Stimulated activated naive CD8-positive, alpha-beta T cell treated with anti-CD3 and anti-CD28 coated beads, Interleukin-15, amount 100 ng/mL, for 72 hours (primary cell): ENCODE data around the gene CHD2.

ENCODE experiments used
- ATAC-seq: fragments of 150-1000 bp; cut with Tn5 transposase; 2 replicates; pipeline ENCODE4 v1.10.0; 2021; ENCODE audit warnings: mild to moderate bottlenecking, moderate library complexity
- DNase-seq, 2 donors: peaks; one replicate each; pipeline ENCODE4 v3.0.0; 2021 to 2022
- H3K27ac Mint-ChIP-seq, 2 donors: one replicate each; pipeline ENCODE4 v1.8.0; 2022; ENCODE audit warnings: mild to moderate bottlenecking in 2 of 2, mixed read lengths in 2 of 2, moderate library complexity in 2 of 2
- H3K27me3 Mint-ChIP-seq: one replicate; pipeline ENCODE4 v1.8.0; 2022; ENCODE audit warnings: mixed read lengths
- H3K4me1 Mint-ChIP-seq: one replicate; pipeline ENCODE4 v1.8.0; 2022; ENCODE audit warnings: mild to moderate bottlenecking, mixed read lengths
- H3K4me3 Mint-ChIP-seq, 2 donors: one replicate each; pipeline ENCODE4 v1.8.0; 2022; ENCODE audit warnings: mild to moderate bottlenecking in 2 of 2, mixed read lengths in 2 of 2, moderate library complexity in 1 of 2
- H3K9me3 Mint-ChIP-seq, 2 donors: one replicate each; pipeline ENCODE4 v1.8.0; 2022; ENCODE audit warnings: mixed read lengths in 2 of 2

The CHD2 gene

DNA sequence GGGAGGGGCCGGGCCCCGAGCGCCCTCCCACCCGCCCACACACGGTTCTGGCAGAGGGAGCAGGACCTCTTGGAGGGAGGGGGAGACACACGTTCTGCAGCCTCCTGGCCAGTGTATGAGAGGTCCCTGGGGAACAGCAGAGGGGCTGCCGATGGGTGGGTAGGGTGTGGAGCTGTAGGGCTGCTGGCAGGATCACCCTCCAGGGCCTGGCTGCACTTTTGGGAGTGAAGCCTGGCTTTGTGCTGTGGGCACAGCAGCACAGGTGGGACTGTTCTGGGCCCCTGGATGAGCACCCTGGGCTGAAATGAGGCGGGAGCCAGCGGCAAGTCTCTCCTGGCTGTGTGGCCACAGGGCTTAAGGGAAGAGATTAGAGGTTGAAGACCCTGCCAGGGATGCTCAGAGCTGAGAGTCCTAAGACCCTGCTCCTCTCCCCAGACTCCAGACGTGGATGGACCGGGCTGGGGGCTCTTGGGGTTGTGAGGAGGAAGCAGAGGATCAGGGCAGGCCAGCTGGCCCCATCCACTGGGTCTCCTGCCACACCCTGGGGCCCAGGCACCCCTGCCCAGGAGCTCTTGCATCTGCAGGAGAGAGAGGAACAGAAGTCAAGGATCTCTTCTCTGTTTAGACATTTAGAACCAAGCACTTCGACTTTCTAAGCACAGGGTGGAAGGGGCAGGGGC lies 143.6 kb downstream of the CHD2 start:
- Mint-ChIP-seq H3K4me1 (peaks cover 14% of the 10 kb centered on the region), H3K9me3 (peaks cover 6 to 12% of the 10 kb centered on the region in 2 donors), H3K4me3 (no peak overlapping the region), H3K27ac (peak overlapping the region in 1 of 2 donors; percentile 67), H3K27me3 (peaks cover 17% of the 10 kb centered on the region)
- ATAC-seq: peak; percentile 5
- no peak for DNase-seq

DNA sequence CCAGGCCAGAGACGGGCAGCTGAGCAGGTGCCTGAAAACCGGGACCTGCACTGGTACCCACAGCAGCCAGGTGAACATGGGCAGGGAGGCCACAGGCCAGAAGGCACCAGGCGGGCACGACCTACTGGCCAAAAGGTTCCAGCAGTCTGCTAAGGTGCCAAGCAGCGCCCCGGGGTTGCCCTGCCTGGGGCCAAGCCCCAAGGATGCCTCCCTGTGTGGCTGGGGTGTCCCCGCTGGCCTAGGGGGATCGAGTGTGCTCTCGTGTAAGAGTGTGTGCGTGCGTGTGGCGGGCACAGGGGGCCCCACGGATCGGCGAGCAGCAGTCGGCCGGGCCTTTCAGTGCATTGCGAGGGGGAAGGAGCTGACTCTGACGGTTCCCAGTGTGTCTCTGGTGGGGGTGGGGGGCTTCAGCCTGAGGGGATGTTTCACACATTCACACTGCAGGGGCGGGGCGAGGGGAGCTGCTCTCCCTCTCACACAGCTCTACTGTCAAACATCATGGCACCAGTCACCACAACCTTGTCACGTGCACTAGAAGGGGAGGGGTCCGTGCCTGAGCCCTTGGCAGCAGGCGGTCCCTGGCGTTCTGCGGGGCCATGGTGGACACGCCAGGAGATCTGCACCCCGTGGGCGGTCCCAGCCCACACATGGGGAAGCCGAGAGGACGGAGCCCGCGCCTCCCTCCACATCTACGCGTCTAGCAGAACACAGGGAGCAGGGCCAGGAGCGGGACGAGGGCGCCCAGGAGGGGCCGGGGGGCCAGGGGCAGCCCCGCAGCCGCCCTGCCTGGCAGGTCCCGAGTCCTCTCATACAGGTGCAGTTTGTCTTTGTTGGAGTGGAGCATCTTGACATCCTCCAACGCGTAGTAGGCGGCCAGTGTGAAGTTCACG lies 144.4 kb downstream of the CHD2 start:
- peaks cover 6 to 12% of the 10 kb centered on the region in 2 donors for H3K9me3 Mint-ChIP-seq
- ATAC-seq: peak; percentile 18
- H3K4me1 Mint-ChIP-seq: peaks cover 21% of the 10 kb centered on the region
- H3K27me3 Mint-ChIP-seq: peaks cover 17% of the 10 kb centered on the region
- no peak for DNase-seq
- H3K27ac Mint-ChIP-seq: no peak overlapping the region
- no peak overlapping the region for H3K4me3 Mint-ChIP-seq

DNA sequence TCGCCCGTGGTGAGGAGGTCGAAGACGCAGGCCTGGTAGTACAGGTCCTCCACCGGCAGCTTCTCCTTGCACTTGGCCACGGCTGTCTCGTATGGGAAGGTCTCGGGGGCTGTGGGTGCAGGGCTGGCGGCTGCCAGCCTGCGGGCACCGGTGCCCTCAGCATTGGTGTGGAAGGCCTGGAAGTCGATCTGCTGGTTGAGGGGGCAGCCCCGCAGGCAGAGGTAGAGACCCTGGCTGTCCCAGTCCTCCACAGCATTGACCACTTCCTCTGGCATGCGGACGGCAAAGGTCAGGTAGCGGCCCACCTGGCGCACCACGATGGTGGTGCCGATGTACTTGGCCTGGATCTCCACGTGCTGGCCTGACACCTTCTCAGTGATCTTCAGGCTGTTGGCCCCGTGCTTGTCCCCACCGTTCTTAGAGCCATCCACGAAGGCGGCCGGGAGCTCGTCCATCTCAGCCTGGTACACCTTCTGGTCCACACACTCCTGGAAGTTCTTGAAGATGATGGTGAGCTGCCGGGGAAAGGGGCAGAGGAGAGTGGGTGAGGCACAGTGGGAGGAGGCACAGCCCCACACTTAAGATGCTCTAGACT lies 145.2 kb downstream of the CHD2 start:
- DNase-seq (no peak), ATAC-seq (no peak)
- Mint-ChIP-seq H3K27me3 (peaks cover 17% of the 10 kb centered on the region), H3K4me3 (no peak overlapping the region), H3K4me1 (peaks cover 21% of the 10 kb centered on the region), H3K9me3 (peaks cover 6 to 12% of the 10 kb centered on the region in 2 donors), H3K27ac (no peak overlapping the region)

DNA sequence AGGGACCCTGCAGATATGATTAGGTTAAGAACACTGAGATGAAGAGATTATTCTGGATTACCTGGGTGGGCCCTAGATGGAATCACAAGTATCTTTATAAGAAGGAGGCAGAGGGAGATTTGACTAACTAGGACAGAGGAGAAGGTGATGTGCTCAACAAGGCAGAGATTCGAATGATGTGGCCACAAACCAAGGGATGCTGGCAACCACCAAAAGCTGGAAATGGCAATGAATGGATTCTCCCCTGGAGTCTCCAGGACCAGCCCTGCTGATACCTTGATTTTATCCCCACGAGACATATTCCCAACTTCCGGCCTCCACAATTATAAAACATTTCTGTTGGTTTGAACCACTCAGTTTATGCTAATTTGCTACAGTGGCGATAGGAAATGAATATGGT lies 146.0 kb downstream of the CHD2 start:
- Mint-ChIP-seq H3K4me1 (peaks cover 21% of the 10 kb centered on the region), H3K9me3 (peaks cover 6 to 12% of the 10 kb centered on the region in 2 donors), H3K4me3 (no peak overlapping the region), H3K27me3 (peaks cover 17% of the 10 kb centered on the region), H3K27ac (no peak overlapping the region)
- ATAC-seq (no peak), DNase-seq (no peak)

DNA sequence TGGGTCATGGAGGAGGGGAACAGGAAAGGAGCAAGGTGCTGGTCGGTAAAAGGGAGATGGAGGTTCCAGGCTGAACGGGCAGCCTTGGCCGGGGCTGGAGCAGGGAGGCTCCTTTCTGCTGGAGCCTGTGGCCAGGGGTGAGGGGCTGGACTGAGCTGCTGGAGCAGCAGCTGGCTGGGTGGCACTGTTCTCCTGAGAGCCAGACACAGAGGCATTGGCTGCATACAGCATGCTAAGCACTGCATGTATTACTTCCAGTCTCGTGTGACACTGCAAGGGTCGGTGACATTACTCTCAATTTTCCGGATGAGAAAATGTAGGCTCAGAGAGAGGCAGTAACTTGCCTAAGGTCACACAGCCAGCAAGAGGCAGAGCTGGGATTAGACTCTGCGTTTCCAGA lies 146.6 kb downstream of the CHD2 start:
- ATAC-seq (no peak), DNase-seq (no peak)
- Mint-ChIP-seq H3K4me3 (no peak overlapping the region), H3K27ac (peak overlapping the region in 1 of 2 donors; percentile 50), H3K27me3 (peaks cover 17% of the 10 kb centered on the region), H3K4me1 (peaks cover 21% of the 10 kb centered on the region), H3K9me3 (peaks cover 6 to 12% of the 10 kb centered on the region in 2 donors)

DNA sequence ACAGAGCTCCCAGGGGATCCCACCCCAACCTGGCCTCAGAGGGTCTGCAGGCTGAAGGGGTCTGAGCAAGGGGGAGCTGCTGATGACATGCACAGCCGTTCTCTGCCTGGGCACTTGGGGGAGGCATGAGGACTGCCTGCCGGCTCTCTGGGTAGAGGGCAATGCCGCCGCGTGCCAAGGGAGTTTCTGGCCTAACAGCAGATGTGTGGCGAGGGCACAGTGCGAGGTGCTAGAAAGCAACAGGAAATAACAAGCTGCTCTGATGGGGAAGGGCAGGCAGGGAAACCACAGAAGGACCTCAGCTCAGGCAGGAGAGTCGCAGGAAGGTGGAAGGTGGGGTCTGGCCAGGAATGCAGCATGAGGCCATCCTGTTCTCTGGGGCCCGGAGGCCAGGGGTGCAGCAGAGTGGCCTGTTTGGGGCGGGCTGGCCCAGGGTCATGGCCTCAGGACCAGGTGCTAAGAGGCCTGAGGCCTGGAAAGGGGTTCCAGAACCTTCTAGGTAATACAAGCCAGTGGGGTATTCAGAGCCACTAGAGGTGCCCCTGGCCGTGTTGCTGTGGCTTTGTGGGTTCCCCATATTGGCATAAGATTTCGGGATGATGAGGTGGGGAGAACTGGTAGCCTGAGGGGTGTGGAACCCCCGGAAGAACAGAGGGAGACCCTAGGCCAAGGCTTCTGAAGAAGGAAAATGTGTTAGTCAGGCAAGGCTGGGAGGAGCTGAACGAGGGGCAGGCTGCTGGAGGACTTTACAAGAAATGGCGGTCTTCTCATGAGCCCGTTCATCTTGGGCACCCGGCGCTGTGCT lies 147.7 kb downstream of the CHD2 start:
- Mint-ChIP-seq H3K27me3 (peaks cover 17% of the 10 kb centered on the region), H3K9me3 (peaks cover 6 to 12% of the 10 kb centered on the region in 2 donors), H3K27ac (peak overlapping the region; percentile 8 to 90), H3K4me1 (peaks cover 21% of the 10 kb centered on the region), H3K4me3 (peak overlapping the region in 1 of 2 donors; percentile 21)
- ATAC-seq: peak; percentile 34
- no peak for DNase-seq

DNA sequence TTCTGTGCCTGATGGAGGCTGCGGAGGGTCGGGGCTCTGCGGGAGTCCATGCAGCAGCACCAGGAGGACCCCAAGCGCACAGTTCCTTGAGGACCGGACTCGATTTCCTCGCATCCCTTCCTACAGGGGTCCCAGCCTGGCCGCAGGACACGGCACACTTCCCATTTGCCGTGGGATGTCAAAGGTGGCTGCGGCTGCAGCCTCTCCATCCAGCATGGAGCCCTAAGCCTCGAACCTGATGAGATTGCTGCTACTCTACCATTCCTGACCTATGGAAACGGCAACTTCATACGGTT lies 148.2 kb downstream of the CHD2 start:
- DNase-seq: no peak
- ATAC-seq: no peak
- Mint-ChIP-seq H3K4me1 (peaks cover 21% of the 10 kb centered on the region), H3K27me3 (peaks cover 17% of the 10 kb centered on the region), H3K4me3 (no peak overlapping the region), H3K9me3 (peaks cover 6 to 12% of the 10 kb centered on the region in 2 donors), H3K27ac (no peak overlapping the region)

DNA sequence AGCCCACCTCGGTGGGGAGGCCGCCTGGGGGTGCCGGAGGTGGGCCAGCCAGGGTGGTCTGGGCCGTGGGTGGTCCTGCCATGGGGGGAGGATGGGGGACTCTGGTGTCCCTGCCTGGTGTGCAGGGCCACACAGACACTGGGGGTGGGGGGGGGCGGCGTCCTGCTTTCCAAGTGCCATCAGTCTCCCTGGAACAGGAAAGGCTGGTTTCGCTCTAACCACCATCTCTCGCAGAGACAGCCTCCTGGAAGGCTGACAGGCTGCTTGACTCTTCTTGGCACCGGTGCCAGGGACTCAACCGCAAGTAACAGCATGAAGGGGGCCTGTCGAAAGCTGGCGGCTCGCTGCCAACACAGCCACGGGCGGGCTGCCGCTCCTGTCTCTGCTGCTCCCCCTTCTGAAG lies 148.6 kb downstream of the CHD2 start:
- H3K27me3 Mint-ChIP-seq: peaks cover 17% of the 10 kb centered on the region
- H3K9me3 Mint-ChIP-seq: peaks cover 6 to 12% of the 10 kb centered on the region in 2 donors
- ATAC-seq (no peak), DNase-seq (no peak)
- H3K4me3 Mint-ChIP-seq: no peak overlapping the region
- peaks cover 21% of the 10 kb centered on the region for H3K4me1 Mint-ChIP-seq
- H3K27ac Mint-ChIP-seq: no peak overlapping the region

DNA sequence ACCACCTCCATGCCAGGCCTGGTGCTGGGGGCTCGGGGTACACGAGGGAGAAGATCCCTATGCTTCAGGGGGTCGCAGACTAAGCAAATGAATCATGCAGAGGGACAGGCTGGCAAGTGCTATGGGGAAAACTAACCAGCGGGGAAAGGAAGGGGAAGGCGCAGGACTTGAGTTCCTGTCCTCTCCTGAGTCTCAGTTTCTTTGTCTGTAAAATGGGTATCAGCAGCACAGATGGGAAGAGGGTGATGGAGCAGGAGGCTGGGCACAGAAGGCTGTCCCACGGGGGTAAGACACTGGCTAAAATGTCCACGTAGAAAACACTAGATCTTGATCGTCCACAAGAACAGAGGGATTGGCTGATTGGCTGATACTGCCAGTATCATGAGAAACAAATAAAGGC lies 149.1 kb downstream of the CHD2 start:
- Mint-ChIP-seq H3K9me3 (peaks cover 6 to 12% of the 10 kb centered on the region in 2 donors), H3K27ac (peak overlapping the region in 1 of 2 donors; percentile 16), H3K4me3 (no peak overlapping the region), H3K27me3 (peaks cover 17% of the 10 kb centered on the region), H3K4me1 (peaks cover 21% of the 10 kb centered on the region)
- DNase-seq: no peak
- ATAC-seq: no peak

DNA sequence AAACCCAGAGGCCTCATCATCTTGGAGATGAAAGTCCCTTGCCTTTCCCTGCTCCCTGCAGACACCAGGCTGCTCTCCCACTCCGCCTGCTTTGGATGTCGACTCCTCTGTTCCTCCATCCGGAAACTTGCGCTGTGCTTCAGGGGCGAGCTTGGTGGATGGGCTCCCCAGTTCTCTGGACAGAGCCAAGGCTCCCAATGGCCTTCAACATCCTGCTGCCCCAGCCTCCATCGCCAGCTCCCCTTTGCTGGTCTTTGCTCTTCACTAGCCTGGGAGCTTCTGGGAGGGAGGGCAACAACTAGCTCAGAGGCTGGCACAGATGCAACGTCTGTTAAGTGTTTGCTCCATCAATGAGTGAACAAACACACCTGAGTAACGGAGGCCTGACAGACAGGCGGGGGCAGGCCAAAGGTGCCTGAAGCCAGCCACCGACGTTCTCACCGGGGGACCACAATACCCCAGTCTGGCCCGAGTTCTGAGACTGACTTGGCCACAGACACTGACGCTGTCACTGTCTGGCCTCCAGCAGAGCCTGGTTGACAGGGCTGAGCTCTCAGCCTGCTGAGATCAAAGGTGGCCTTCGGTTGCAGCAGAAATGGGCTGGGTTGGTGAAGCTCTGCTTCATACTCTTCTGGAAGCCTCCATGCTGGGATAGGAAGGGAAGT lies 149.9 kb downstream of the CHD2 start:
- Mint-ChIP-seq H3K9me3 (peaks cover 6 to 12% of the 10 kb centered on the region in 2 donors), H3K4me3 (no peak overlapping the region), H3K27me3 (peaks cover 17% of the 10 kb centered on the region), H3K4me1 (peaks cover 21% of the 10 kb centered on the region), H3K27ac (no peak overlapping the region)
- DNase-seq (no peak), ATAC-seq (no peak)

DNA sequence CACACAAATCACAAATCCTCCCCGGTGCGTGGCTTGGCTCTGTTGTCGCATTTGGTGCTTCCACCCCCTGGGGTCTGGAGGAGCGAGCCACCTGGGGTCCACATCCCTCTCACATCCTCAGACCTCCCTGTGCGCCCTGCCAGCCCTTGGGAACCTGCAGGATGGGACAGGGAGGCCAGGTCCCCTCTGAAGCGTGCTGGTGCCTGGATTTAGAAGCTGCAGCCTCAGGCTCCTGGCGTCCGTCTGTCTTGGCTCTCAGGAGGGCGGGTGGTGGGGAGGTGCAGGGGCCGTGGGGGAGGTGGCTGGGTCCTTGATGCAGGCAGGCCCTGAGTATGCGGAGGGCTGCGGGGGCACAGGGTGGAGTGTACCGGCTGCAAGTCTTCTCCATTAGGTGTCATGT lies 150.5 kb downstream of the CHD2 start:
- ATAC-seq: no peak

DNA sequence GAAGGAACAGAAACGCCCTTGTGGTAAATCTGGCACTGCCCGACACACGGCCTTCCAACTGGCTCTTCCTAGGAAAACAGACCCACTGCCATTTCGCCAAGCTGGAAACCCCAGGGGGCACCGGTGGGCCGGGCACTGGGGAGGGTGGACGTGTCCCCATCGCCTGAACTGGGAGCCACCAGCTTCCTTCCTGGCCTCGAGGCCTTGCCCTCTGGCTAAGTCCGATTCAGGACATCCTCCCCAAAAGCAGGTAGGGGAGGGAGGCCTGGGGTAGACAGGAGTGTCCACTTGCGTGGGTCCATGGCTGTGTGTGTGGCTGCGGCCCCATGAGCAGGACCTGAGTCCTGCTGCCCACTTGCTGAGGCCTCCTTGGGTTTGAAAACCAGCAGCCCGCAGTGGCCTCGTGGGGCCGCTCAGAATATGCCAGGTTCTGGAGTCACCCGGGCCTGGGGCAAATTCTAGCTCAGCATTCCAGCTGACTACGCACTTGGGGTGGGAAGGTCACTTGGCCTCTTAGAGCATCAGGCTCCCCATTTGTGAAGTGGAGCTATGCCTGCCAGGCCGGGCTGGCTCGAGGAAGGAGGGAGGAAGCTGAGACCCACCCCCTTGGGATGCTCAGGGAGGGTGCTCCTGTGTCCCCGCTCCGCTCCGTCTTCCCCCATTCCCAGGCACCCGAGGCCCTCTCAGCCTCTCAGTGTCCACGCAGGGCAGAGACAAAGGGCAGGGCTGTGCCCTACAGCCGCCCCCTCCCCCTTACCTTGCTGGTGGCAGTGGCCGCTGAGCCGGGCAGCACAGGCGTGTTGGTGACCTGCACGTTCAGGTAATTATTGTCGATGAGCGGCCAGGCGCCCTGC lies 151.3 kb downstream of the CHD2 start:
- peaks cover 0 to 3% of the 10 kb centered on the region in 2 donors for H3K9me3 Mint-ChIP-seq
- no peak overlapping the region for H3K4me3 Mint-ChIP-seq
- ATAC-seq: no peak
- DNase-seq: no peak
- H3K27me3 Mint-ChIP-seq: peaks cover 15% of the 10 kb centered on the region
- H3K27ac Mint-ChIP-seq: no peak overlapping the region
- peaks cover 21% of the 10 kb centered on the region for H3K4me1 Mint-ChIP-seq

More for the DNA sequence above, 150.5 kb downstream of the CHD2 start:
- H3K27ac Mint-ChIP-seq: no peak overlapping the region
- H3K4me3 Mint-ChIP-seq: no peak overlapping the region
- H3K4me1 Mint-ChIP-seq: peaks cover 21% of the 10 kb centered on the region
- peaks cover 17% of the 10 kb centered on the region for H3K27me3 Mint-ChIP-seq
- peaks cover 6 to 12% of the 10 kb centered on the region in 2 donors for H3K9me3 Mint-ChIP-seq
- no peak for DNase-seq

DNA sequence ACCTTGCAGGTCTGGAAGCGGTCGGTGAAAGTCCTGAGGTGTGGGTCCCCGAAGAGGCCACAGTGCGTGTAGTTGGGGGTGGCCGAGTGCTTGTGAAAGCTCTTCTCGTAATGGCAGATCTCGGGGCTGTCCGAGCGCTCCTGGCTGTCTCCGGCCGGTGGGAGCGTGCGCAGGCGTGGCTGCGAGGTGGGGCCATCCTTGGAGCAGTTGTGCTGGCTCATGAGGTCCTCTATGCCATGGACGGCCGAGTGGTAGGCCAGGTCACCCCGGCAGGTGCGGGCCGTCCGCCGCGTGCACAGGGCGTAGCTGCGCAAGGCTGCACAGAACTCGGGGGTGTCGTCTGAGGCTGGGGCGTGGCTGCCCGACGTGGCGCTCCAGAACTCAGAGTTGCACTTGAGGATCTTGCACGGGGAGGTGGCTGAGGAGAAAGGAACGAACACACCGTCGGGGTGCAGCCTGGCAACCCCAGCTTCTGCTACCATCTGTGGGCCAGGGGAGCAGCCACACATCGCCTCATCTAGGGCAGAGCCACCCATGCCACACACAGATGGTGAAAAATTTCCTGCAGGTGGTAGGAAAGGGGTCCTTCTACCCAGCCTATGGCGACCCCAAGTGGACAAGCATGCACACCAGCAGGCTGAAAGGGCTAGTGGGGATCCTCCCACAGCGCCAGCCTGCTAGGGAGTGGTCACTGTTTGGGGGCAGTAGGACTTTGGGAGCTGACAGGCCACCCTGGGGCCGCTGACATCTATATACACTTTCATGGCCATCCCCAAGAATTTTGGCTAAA lies 152.2 kb downstream of the CHD2 start:
- Mint-ChIP-seq H3K9me3 (no peaks in the 10 kb centered on the region), H3K27me3 (peaks cover 12% of the 10 kb centered on the region), H3K4me3 (no peak overlapping the region), H3K27ac (no peak overlapping the region), H3K4me1 (peaks cover 21% of the 10 kb centered on the region)
- ATAC-seq: peak; percentile 37
- no peak for DNase-seq
